PC-3 (cell line): ENCODE results near the gene AMFR. TPM values are rescaled to one million over a fixed set of nuclear protein-coding genes. Genes with fewer than 3 reads are reported as not detected.

Source experiments
- ATAC-seq: fragments of 200-7000 bp; cut with Tn5 transposase; 2 replicates; pipeline ENCODE4 v1.9.1; 2020; ENCODE audit warnings: mild to moderate bottlenecking, moderate library complexity
- BruUV-seq: library from RNA; stranded (reverse); fragments of 400-500 nt; replicated peaks from 2 replicates; lab custom pipeline; 2021; lab: Mats Ljungman, UMichigan
- CTCF ChIA-PET: fragments of 300-600 bp; sonication (Branson Sonifier 250); formaldehyde crosslinking; loops from one replicate; lab custom pipeline; 2022; ENCODE audit warnings: antibody characterized with exemption; lab: Charles Lee
- POLR2A ChIA-PET: fragments of 300-600 bp; sonication (Branson Sonifier 250); formaldehyde crosslinking; loops from one replicate; lab custom pipeline; 2022; ENCODE audit warnings: antibody characterized with exemption; ENCODE audit not compliant: unreplicated experiment; lab: Charles Lee
- DNase-seq: peaks from one replicate; pipeline ENCODE4 v3.0.0-alpha.2; 2015
- H2AFZ ChIP-seq: fragments of 300-600 bp; sonication (generic); 2 replicates; pipeline ENCODE4 v1.6.0; 2016; ENCODE audit warnings: antibody characterized with exemption, low read length
- H3F3A ChIP-seq: fragments of 300-600 bp; sonication (generic); one replicate; pipeline ENCODE4 v1.6.0; 2017; ENCODE audit warnings: antibody characterized with exemption, low read length, control low read depth, mild to moderate bottlenecking; ENCODE audit not compliant: unreplicated experiment
- H3K27ac ChIP-seq: fragments of 300-600 bp; sonication (generic); 2 replicates; pipeline ENCODE4 v1.5.1; 2016; ENCODE audit warnings: mild to moderate bottlenecking, low read length
- H3K27me3 ChIP-seq: fragments of 300-600 bp; sonication (generic); 2 replicates; pipeline ENCODE4 v1.6.1; 2016; ENCODE audit warnings: low read length, mixed read lengths
- H3K36me3 ChIP-seq: fragments of 300-600 bp; sonication (generic); 2 replicates; pipeline ENCODE4 v1.6.1; 2016; ENCODE audit warnings: low read depth, mixed run types, low read length, mixed read lengths
- H3K4me1 ChIP-seq: fragments of 300-600 bp; sonication (generic); 2 replicates; pipeline ENCODE4 v1.5.1; 2016; ENCODE audit warnings: low read length; ENCODE audit not compliant: insufficient read depth
- H3K4me2 ChIP-seq: fragments of 300-600 bp; sonication (generic); 2 replicates; pipeline ENCODE4 v1.6.0; 2016; ENCODE audit warnings: low read length
- H3K4me3 ChIP-seq: fragments of 300-600 bp; sonication (generic); 2 replicates; pipeline ENCODE4 v1.5.1; 2016; ENCODE audit warnings: mild to moderate bottlenecking, low read length, mixed read lengths
- H3K79me2 ChIP-seq: fragments of 300-600 bp; sonication (generic); 2 replicates; pipeline ENCODE4 v1.6.1; 2017; ENCODE audit warnings: low read length, mixed read lengths
- H3K9ac ChIP-seq: fragments of 300-600 bp; sonication (generic); 2 replicates; pipeline ENCODE4 v1.6.0; 2016; ENCODE audit warnings: mild to moderate bottlenecking, low read length
- H3K9me2 ChIP-seq: fragments of 300-600 bp; sonication (generic); replicated peaks from 2 replicates; pipeline ENCODE4 v1.6.1; 2016; ENCODE audit warnings: mixed run types, low read length, mixed read lengths
- H3K9me3 ChIP-seq: fragments of 300-600 bp; sonication (generic); 2 replicates; pipeline ENCODE4 v1.6.1; 2016; ENCODE audit warnings: low read length, mixed read lengths
- H4K20me1 ChIP-seq: fragments of 300-600 bp; sonication (generic); 2 replicates; pipeline ENCODE4 v1.6.1; 2016; ENCODE audit warnings: low read length, mixed read lengths
- CTCF ChIP-seq: fragments of 300-600 bp; sonication (generic); conservative IDR thresholded peaks from 2 replicates; pipeline ENCODE4 v1.5.1; 2017; ENCODE audit warnings: antibody characterized with exemption, low read depth, mild to moderate bottlenecking, low read length
- EZH2 ChIP-seq: fragments of 300-600 bp; sonication (generic); IDR thresholded peaks from one replicate; pipeline ENCODE4 v1.6.1; 2017; ENCODE audit warnings: antibody characterized with exemption, mild to moderate bottlenecking, low read length; ENCODE audit not compliant: unreplicated experiment
- EZH2phosphoT487 ChIP-seq: fragments of 300-600 bp; sonication (generic); IDR thresholded peaks from 2 replicates; pipeline ENCODE4 v1.6.1; 2018; ENCODE audit warnings: mild to moderate bottlenecking, antibody characterized with exemption, low read length, borderline replicate concordance
- intact Hi-C: fragments of 100-400 bp; cut with micrococcal nuclease; formaldehyde crosslinking; loops from 2 replicates; pipeline ENCODE4 v1.9.0; 2023
- total RNA-seq: library from RNA; depleted of rRNA; stranded (reverse); fragments of >200 nt; gene quantifications from 2 replicates; pipeline ENCODE4 v1.2.3, GENCODE V29; 2014

AMFR gene
- total RNA-seq, 1 experiment from 2014 or later = 98.9 TPM

GRCh38 chr16:56355786-56356275, 69.5 kb downstream of the AMFR start:
- Histone ChIP-seq H2AFZ (peak overlapping the region; percentile 73), H3K79me2 (no peaks in the 10 kb centered on the region), H3K4me1 (peaks cover 9% of the 10 kb centered on the region), H3F3A (no peaks in the 10 kb centered on the region), H3K9me2 (no peaks in the 10 kb centered on the region), H3K27me3 (no peaks in the 10 kb centered on the region), H3K9ac (peak overlapping the region; percentile 60; the same call in 1 of the 2 replicates), H3K27ac (no peak overlapping the region), H3K4me3 (peak overlapping the region; percentile 67; the same call in 1 of the 2 replicates), H4K20me1 (no peaks in the 10 kb centered on the region), H3K36me3 (no peaks in the 10 kb centered on the region), H3K4me2 (peak overlapping the region; percentile 84), H3K9me3 (no peaks in the 10 kb centered on the region)
- ChIA-PET CTCF (interaction anchor here (0.6 to 1.8 kb wide), 5 partner anchors 23 to 514 kb away, joined by 3 to 11 read pairs (median 5); no protein-coding TSS in a partner anchor), POLR2A (no interaction called here)
- TF ChIP-seq EZH2 = no peak
- no peak for TF ChIP-seq CTCF
- TF ChIP-seq EZH2phosphoT487 = no peak
- ATAC-seq (no peak), DNase-seq (no peak)
- BruUV-seq = no TSS peak
- intact Hi-C loops = loop anchor here (1.0 kb wide), 1 partner anchor 24 kb away; no protein-coding TSS in a partner anchor

GRCh38 chr16:56355221-56355620, 70.1 kb downstream of the AMFR start:
- Histone ChIP-seq H3F3A (no peaks in the 10 kb centered on the region), H3K9me3 (no peaks in the 10 kb centered on the region), H3K36me3 (no peaks in the 10 kb centered on the region), H3K4me3 (no peak overlapping the region), H4K20me1 (no peaks in the 10 kb centered on the region), H3K9me2 (no peaks in the 10 kb centered on the region), H3K9ac (no peak overlapping the region), H2AFZ (no peak overlapping the region), H3K27me3 (no peaks in the 10 kb centered on the region), H3K4me1 (peaks cover 9% of the 10 kb centered on the region), H3K27ac (no peak overlapping the region), H3K79me2 (no peaks in the 10 kb centered on the region), H3K4me2 (no peak overlapping the region)
- no TSS peak for BruUV-seq
- DNase-seq (no peak), ATAC-seq (no peak)
- intact Hi-C loops = no loop called here
- TF ChIP-seq EZH2phosphoT487 (no peak), EZH2 (no peak)
- ChIA-PET CTCF (interaction anchor here (1.8 kb wide), 1 partner anchor 23 kb away, joined by 11 read pairs; no protein-coding TSS in a partner anchor), POLR2A (no interaction called here)

- Histone ChIP-seq H3K9ac (no peak overlapping the region), H3K27me3 (no peaks in the 10 kb centered on the region), H3K27ac (no peak overlapping the region), H2AFZ (no peak overlapping the region), H3K9me2 (no peaks in the 10 kb centered on the region), H4K20me1 (no peaks in the 10 kb centered on the region), H3K4me3 (no peak overlapping the region), H3K4me1 (peaks cover 9% of the 10 kb centered on the region), H3F3A (no peaks in the 10 kb centered on the region), H3K9me3 (no peaks in the 10 kb centered on the region), H3K4me2 (no peak overlapping the region), H3K36me3 (no peaks in the 10 kb centered on the region), H3K79me2 (no peaks in the 10 kb centered on the region)
- no TSS peak for BruUV-seq
- ChIA-PET CTCF (no interaction called here), POLR2A (no interaction called here)
- no peak for ATAC-seq
- no peak for TF ChIP-seq EZH2
- no peak for TF ChIP-seq CTCF
- TF ChIP-seq EZH2phosphoT487 = no peak
- intact Hi-C loops = no loop called here
- DNase-seq = no peak
These were observed 70.6 kb downstream of the AMFR start for GRCh38 chr16:56354746-56355145.
